IMR-90 (cell line): ENCODE measurements around the gene KLHL7. TPM values are rescaled to one million over a fixed set of nuclear protein-coding genes. Genes with fewer than 3 reads are reported as not detected.

ENCODE experiments used
- ATAC-seq: fragments of 200-7000 bp; cut with Tn5 transposase; 2 replicates; pipeline ENCODE4 v1.9.1; 2020; ENCODE audit warnings: low read depth, mild to moderate bottlenecking, moderate library complexity
- BruUV-seq: library from RNA; stranded (reverse); fragments of 400-500 nt; replicated peaks from 2 replicates; lab custom pipeline; 2021; lab: Mats Ljungman, UMichigan
- CTCF ChIA-PET: fragments of 300-600 bp; formaldehyde crosslinking; extraction: SDS; loops from one replicate; lab custom pipeline; 2021; ENCODE audit warnings: antibody characterized with exemption; lab: Yijun Ruan, JAX
- POLR2A ChIA-PET: fragments of 300-600 bp; sonication (Branson Sonifier 250); formaldehyde crosslinking; loops from one replicate; lab custom pipeline; 2022; ENCODE audit warnings: antibody characterized with exemption; ENCODE audit not compliant: unreplicated experiment; lab: Charles Lee
- DNase-seq: peaks from one replicate; pipeline ENCODE4 v3.0.0; 2013
- H2AFZ ChIP-seq: replicated peaks from 2 replicates; pipeline ENCODE3; 2013; ENCODE audit warnings: low read length, mild to moderate bottlenecking; ENCODE audit not compliant: poor library complexity
- H2AK5ac ChIP-seq: 2 replicates; pipeline ENCODE4 v1.6.1; 2013; ENCODE audit warnings: low read depth, low read length, inconsistent platforms
- H2AK9ac ChIP-seq: replicated peaks from 2 replicates; pipeline ENCODE3; 2013; ENCODE audit warnings: mild to moderate bottlenecking, low read depth, low read length, moderate library complexity; ENCODE audit not compliant: poor library complexity
- H2BK120ac ChIP-seq: 2 replicates; pipeline ENCODE4 v1.6.1; 2013; ENCODE audit warnings: low read depth, low read length, inconsistent platforms
- H2BK15ac ChIP-seq: 3 replicates; pipeline ENCODE4 v1.6.1; 2013; ENCODE audit warnings: low read depth, low read length, inconsistent platforms
- H2BK20ac ChIP-seq: 2 replicates; pipeline ENCODE4 v1.6.1; 2013; ENCODE audit warnings: low read depth, mild to moderate bottlenecking, inconsistent platforms, low read length, moderate library complexity
- H2BK5ac ChIP-seq: 2 replicates; pipeline ENCODE4 v1.6.1; 2013; ENCODE audit warnings: mild to moderate bottlenecking, low read depth, low read length, inconsistent platforms; ENCODE audit not compliant: poor library complexity, severe bottlenecking
- H3K14ac ChIP-seq: replicated peaks from 2 replicates; pipeline ENCODE4 v1.6.1; 2013; ENCODE audit warnings: low read depth, low read length, inconsistent platforms
- H3K18ac ChIP-seq: 2 replicates; pipeline ENCODE4 v1.6.1; 2013; ENCODE audit warnings: low read depth, low read length, control low read depth
- H3K23ac ChIP-seq: 2 replicates; pipeline ENCODE4 v1.6.1; 2013; ENCODE audit warnings: low read depth, low read length, inconsistent platforms
- H3K27ac ChIP-seq: 2 replicates; pipeline ENCODE4 v1.5.1; 2013; ENCODE audit warnings: mild to moderate bottlenecking, control low read depth, low read length; ENCODE audit not compliant: insufficient read depth
- H3K27me3 ChIP-seq: 2 replicates; pipeline ENCODE4 v1.6.1; 2013; ENCODE audit warnings: low read length; ENCODE audit not compliant: control insufficient read depth, insufficient read depth
- H3K36me3 ChIP-seq: 2 replicates; pipeline ENCODE4 v1.6.1; 2013; ENCODE audit warnings: low read length, mixed read lengths; ENCODE audit not compliant: control insufficient read depth, insufficient read depth
- H3K4ac ChIP-seq: 2 replicates; pipeline ENCODE4 v1.6.1; 2013; ENCODE audit warnings: low read depth, low read length, inconsistent platforms
- H3K4me1 ChIP-seq: 2 replicates; pipeline ENCODE4 v1.6.1; 2013; ENCODE audit warnings: low read length, mixed read lengths; ENCODE audit not compliant: control insufficient read depth, insufficient read depth
- H3K4me2 ChIP-seq: 2 replicates; pipeline ENCODE4 v1.6.1; 2013; ENCODE audit warnings: low read depth, mild to moderate bottlenecking, control low read depth, low read length, moderate library complexity
- H3K4me3 ChIP-seq: 2 replicates; pipeline ENCODE4 v1.5.1; 2013; ENCODE audit warnings: low read depth, mild to moderate bottlenecking, control low read depth, low read length, moderate library complexity; ENCODE audit not compliant: insufficient read depth
- H3K56ac ChIP-seq: 2 replicates; pipeline ENCODE4 v1.6.1; 2013; ENCODE audit warnings: low read length, inconsistent platforms; ENCODE audit not compliant: insufficient read depth; ENCODE audit errors: extremely low read depth
- H3K79me1 ChIP-seq, 2 experiments: 2 replicates each; pipeline ENCODE4 v1.6.1; 2013; ENCODE audit warnings: low read length in 2 of 2, inconsistent platforms in 1 of 2, low read depth in 1 of 2
- H3K9ac ChIP-seq: 2 replicates; pipeline ENCODE4 v1.6.1; 2013; ENCODE audit warnings: low read depth, low read length, control low read depth
- H3K9me1 ChIP-seq: 2 replicates; pipeline ENCODE4 v1.6.1; 2013; ENCODE audit warnings: low read length, inconsistent platforms; ENCODE audit not compliant: insufficient read depth
- H3K9me3 ChIP-seq: 2 replicates; pipeline ENCODE4 v1.6.1; 2013; ENCODE audit warnings: low read length; ENCODE audit not compliant: control insufficient read depth, insufficient read depth
- H4K20me1 ChIP-seq: 2 replicates; pipeline ENCODE4 v1.6.1; 2013; ENCODE audit warnings: low read length, inconsistent platforms; ENCODE audit not compliant: insufficient read depth
- H4K5ac ChIP-seq: 2 replicates; pipeline ENCODE4 v1.6.1; 2013; ENCODE audit warnings: mild to moderate bottlenecking, low read depth, low read length, control low read depth
- H4K8ac ChIP-seq, 2 experiments: 2 replicates each; pipeline ENCODE4 v1.6.1; 2013; ENCODE audit warnings: low read depth in 2 of 2, low read length in 2 of 2, control low read depth in 1 of 2, inconsistent platforms in 1 of 2
- H4K91ac ChIP-seq: 2 replicates; pipeline ENCODE4 v1.6.1; 2013; ENCODE audit warnings: low read depth, low read length, inconsistent platforms; ENCODE audit not compliant: insufficient read depth
- CEBPB ChIP-seq: IDR thresholded peaks from 2 replicates; pipeline ENCODE4 v1.6.1; 2012; ENCODE audit warnings: low read depth, low read length, improper control_type of control experiment
- CHD1 ChIP-seq: IDR thresholded peaks from 2 replicates; pipeline ENCODE4 v1.6.1; 2012; ENCODE audit warnings: low read depth, low read length, improper control_type of control experiment
- MAFK ChIP-seq: IDR thresholded peaks from 2 replicates; pipeline ENCODE4 v1.6.1; 2012; ENCODE audit warnings: low read depth, low read length, improper control_type of control experiment
- MAZ ChIP-seq: IDR thresholded peaks from 2 replicates; pipeline ENCODE4 v1.6.1; 2012; ENCODE audit warnings: low read depth, mild to moderate bottlenecking, low read length, improper control_type of control experiment, moderate library complexity, borderline replicate concordance
- NFE2L2 ChIP-seq: fragments of 150-350 bp; IDR thresholded peaks from 2 replicates; pipeline ENCODE4 v1.6.1; 2016; ENCODE audit warnings: low read depth, mild to moderate bottlenecking, low read length
- RAD21 ChIP-seq: IDR thresholded peaks from 2 replicates; pipeline ENCODE4 v1.6.1; 2012; ENCODE audit warnings: low read length, improper control_type of control experiment
- whole genome bisulfite sequencing, 2 experiments: methylation state at CpG; one replicate each; pipeline versions ENCODE4 v1.1.5 to v1.1.7; 2013; ENCODE audit warnings: missing lambda C conversion rate in 2 of 2; ENCODE audit not compliant: insufficient read length in 1 of 2; ENCODE audit errors: extremely low coverage in 2 of 2; 5-methylcytosine and 5-hydroxymethylcytosine counted together
- dilution Hi-C: fragments of 300-500 bp; cut with HindIII; formaldehyde crosslinking; loops from one replicate; pipeline ENCODE4 v1.14.3; 2018; ENCODE audit warnings: low sequenced_read_pairs; ENCODE audit not compliant: unreplicated experiment
- in situ Hi-C: fragments of 300-500 bp; cut with MboI; formaldehyde crosslinking; loops from 3 replicates; pipeline ENCODE4 v1.14.3; 2019; ENCODE audit warnings: low sequenced_read_pairs, inconsistent platforms, mixed read lengths
- intact Hi-C: fragments of 100-400 bp; cut with micrococcal nuclease; formaldehyde crosslinking; loops from 2 replicates; pipeline ENCODE4 v1.10.0; 2022
- polyA plus RNA-seq, 3 experiments: library from polyadenylated mRNA; depleted of rRNA; stranded (reverse); fragments of >200 nt; gene quantifications; 2 replicates each; pipeline ENCODE4 v1.2.3, GENCODE V29; 2012; ENCODE audit warnings: low replicate concordance in 1 of 3
- total RNA-seq: library from RNA; depleted of rRNA; stranded (reverse); fragments of >200 nt; gene quantifications from 2 replicates; pipeline ENCODE4 v1.2.3, GENCODE V29; 2012

KLHL7 gene
- total and polyA plus RNA-seq, 2 of the 4 experiments (the other 2 are of a cell fraction): 24.6 to 29.2 TPM

DNA sequence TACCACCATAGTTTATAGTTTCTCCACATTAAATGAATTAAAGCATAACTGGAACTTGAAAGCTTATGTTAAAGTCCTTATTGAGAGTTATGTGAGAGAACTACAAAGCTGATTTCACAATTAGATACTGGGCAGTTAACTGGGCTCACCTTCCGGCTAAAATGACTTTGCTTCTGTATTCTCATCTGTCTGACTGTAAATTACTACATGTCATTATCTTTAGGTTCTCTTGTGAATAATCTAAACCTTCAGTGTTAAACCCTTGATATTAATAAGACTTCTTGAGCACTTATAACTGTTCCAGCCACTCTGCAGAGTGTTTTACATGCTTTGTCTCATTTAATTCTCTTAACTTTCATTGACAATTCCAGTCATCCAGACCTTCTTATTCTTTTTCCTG lies 3.9 kb downstream of the KLHL7 start:
- Histone ChIP-seq H3K4me2 (no peak overlapping the region), H2BK20ac (no peak overlapping the region), H4K5ac (no peak overlapping the region), H3K27me3 (no peaks in the 10 kb centered on the region), H3K27ac (no peak overlapping the region), H3K36me3 (no peaks in the 10 kb centered on the region), H3K79me1 (peaks cover 23 to 69% of the 10 kb centered on the region in 2 experiments), H3K4me3 (no peak overlapping the region), H4K8ac (no peak overlapping the region), H3K14ac (no peak overlapping the region), H3K9ac (no peak overlapping the region), H3K56ac (no peak overlapping the region), H3K9me1 (peaks cover 4% of the 10 kb centered on the region), H3K23ac (no peak overlapping the region), H2AK9ac (no peak overlapping the region), H4K20me1 (peaks cover 17% of the 10 kb centered on the region), H4K91ac (no peak overlapping the region), H3K18ac (no peak overlapping the region), H2AFZ (no peak overlapping the region), H2BK15ac (no peak overlapping the region), H3K9me3 (no peaks in the 10 kb centered on the region), H2AK5ac (no peak overlapping the region), H2BK5ac (no peak overlapping the region), H3K4me1 (no peaks in the 10 kb centered on the region; the same call in none of the 2 replicates), H2BK120ac (no peak overlapping the region), H3K4ac (no peak overlapping the region)
- TF ChIP-seq CEBPB (no peak), CHD1 (no peak), NFE2L2 (no peak), MAFK (no peak), RAD21 (no peak), MAZ (no peak)
- intact Hi-C loops (no loop called here), in situ Hi-C loops (no loop called here), dilution Hi-C loops (no loop called here)
- ATAC-seq (no peak), DNase-seq (no peak)
- CTCF ChIA-PET: no interaction called here
- no TSS peak for BruUV-seq
- WGBS, 2 experiments: no CpG with 5 or more reads among the region's 1 CpG
- POLR2A ChIA-PET: no interaction called here
